ENCODE measurements around the gene USP54.

GRCh38 chr10:73614720-73615119, 23.6 kb upstream of the USP54 start:
- TF ChIP-seq REST (IDR thresholded peaks at IDR 0.05; ENCODE audit: insufficient read depth in 1 of 2, low read depth in 2 of 2, low read length in 2 of 2) (no peak), POLR2AphosphoS5 (IDR thresholded peaks at IDR 0.05; ENCODE audit: low read depth, low read length) (no peak)

All from PFSK-1 (cell line).